HFFc6 (cell line): Measurements from ENCODE around the gene STRBP. TPM values are rescaled to one million over a fixed set of nuclear protein-coding genes. Genes with fewer than 3 reads are reported as not detected.

ENCODE experiments used
- DNase-seq: peaks from one replicate; pipeline ENCODE4 v3.0.0-alpha.2; 2018
- H3K27ac Mint-ChIP-seq: 2 replicates; pipeline ENCODE4 v1.8.0; 2020; ENCODE audit warnings: mild to moderate bottlenecking, mixed read lengths
- H3K27me3 Mint-ChIP-seq: 2 replicates; pipeline ENCODE4 v1.8.0; 2021; ENCODE audit warnings: mild to moderate bottlenecking, moderate library complexity, mixed read lengths; ENCODE audit not compliant: insufficient read depth
- H3K36me3 Mint-ChIP-seq: 2 replicates; pipeline ENCODE4 v1.8.0; 2021; ENCODE audit warnings: low read depth, mixed read lengths
- H3K4me1 Mint-ChIP-seq: 2 replicates; pipeline ENCODE4 v1.8.0; 2020; ENCODE audit warnings: low read depth, mixed read lengths
- H3K4me3 Mint-ChIP-seq: 2 replicates; pipeline ENCODE4 v1.8.0; 2020; ENCODE audit warnings: mild to moderate bottlenecking, moderate library complexity, mixed read lengths
- H3K9me3 Mint-ChIP-seq: 2 replicates; pipeline ENCODE4 v1.8.0; 2020; ENCODE audit warnings: mild to moderate bottlenecking, mixed read lengths
- CTCF ChIP-seq: fragments of 200-600 bp; sonication (generic); IDR thresholded peaks from 2 replicates; pipeline ENCODE4 v1.5.0; 2021; ENCODE audit warnings: antibody characterized with exemption, mild to moderate bottlenecking
- total RNA-seq, 6 experiments: library from RNA; stranded (reverse); fragmentation: NEBNext Ultra II Directional; extraction: Animal tissue kit (Norgen Biotek cat#: 25700); gene quantifications; 2 replicates in 1 of 6; 3 replicates in 5 of 6; pipeline ENCODE4 v1.2.3, GENCODE V29; 2021

The STRBP gene
- total RNA-seq, 6 experiments from 2014 or later = 1.4 to 2.5 (median 1.9) TPM

DNA sequence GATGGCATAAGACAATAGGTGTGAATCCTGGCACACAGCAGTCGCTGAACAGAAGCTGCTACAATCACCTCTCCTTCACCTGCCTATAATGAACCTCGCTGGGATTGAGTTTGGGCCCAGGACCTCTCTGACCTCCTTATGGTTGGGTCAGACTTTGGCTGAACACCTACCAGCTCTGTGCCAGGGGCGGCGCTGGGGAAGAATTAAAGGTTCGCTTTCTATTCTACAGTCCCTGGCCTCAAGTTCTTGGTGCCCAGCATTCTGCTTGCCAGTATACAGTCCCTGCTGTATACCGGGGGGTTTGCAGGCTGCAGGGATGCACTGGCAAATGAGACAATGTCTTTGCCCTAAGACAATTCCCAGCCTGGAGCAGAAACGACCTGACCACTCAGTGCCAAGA, 895 bp upstream of the STRBP start:
- TF ChIP-seq CTCF = no peak
- no peak for DNase-seq
- H3K4me3 Mint-ChIP-seq = peak overlapping the region; percentile 54
- H3K9me3 Mint-ChIP-seq = no peaks in the 10 kb centered on the region
- H3K36me3 Mint-ChIP-seq = no peaks in the 10 kb centered on the region
- peaks cover 18% of the 10 kb centered on the region for H3K27me3 Mint-ChIP-seq
- H3K4me1 Mint-ChIP-seq = no peaks in the 10 kb centered on the region
- H3K27ac Mint-ChIP-seq = no peak overlapping the region

DNA sequence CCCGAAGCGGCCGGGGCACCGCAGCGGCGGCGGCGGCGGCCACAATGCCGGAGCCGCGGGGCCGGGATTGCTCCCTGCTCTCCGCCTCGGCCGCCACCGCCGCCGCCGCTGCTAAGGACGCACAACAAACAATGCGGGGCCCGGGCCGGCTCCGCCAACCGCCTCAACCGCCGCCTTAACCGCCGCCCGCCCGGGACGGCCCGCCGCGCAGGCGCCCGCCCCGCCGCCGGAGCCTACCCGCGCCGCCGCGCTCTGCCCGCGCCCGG, 254 bp downstream of the STRBP start:
- DNase-seq = no peak
- Mint-ChIP-seq H3K36me3 (no peaks in the 10 kb centered on the region), H3K4me3 (no peak overlapping the region; the same call in 1 of the 2 replicates), H3K27me3 (peaks cover 23% of the 10 kb centered on the region), H3K4me1 (no peaks in the 10 kb centered on the region), H3K27ac (no peak overlapping the region), H3K9me3 (no peaks in the 10 kb centered on the region)
- TF ChIP-seq CTCF = no peak

DNA sequence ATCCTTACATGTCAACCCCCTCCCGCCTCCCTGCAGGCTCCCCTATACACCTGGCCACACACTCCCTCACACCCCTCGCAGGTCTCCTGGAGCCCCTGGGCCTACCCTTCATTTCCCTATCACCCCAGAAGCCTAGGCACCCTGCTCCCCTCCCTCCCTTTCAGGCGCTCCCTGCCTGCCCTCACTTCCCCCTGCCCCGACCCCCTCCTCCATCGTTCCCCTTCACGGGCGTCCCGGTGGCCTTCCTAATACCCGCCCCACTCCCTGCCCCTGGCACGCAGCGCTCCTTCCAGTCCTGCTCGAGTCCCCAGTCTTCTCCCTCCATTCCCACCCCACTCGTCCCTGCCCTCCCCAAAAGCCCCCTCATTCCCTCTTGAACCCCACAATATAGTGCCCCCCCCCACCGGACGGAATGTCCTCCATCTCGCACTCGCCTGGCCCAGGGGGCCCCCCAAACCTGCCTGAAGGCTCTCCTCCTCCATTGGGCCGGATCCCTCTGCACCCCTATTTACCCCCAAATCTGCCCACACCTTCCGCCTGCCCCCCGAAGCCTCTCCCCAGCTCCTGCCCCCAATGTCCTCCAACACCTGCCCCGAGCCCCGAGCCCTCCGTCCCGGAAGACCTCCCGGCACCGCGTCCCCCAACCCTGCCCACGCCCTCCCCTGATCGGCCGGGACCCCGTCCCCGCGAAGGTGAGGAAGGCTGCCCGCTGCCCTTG, 746 bp downstream of the STRBP start:
- Mint-ChIP-seq H3K27ac (no peak overlapping the region), H3K4me3 (peak overlapping the region; percentile 57), H3K27me3 (peaks cover 24% of the 10 kb centered on the region), H3K4me1 (no peaks in the 10 kb centered on the region), H3K9me3 (no peaks in the 10 kb centered on the region), H3K36me3 (no peaks in the 10 kb centered on the region)
- TF ChIP-seq CTCF = no peak
- DNase-seq = no peak

DNA sequence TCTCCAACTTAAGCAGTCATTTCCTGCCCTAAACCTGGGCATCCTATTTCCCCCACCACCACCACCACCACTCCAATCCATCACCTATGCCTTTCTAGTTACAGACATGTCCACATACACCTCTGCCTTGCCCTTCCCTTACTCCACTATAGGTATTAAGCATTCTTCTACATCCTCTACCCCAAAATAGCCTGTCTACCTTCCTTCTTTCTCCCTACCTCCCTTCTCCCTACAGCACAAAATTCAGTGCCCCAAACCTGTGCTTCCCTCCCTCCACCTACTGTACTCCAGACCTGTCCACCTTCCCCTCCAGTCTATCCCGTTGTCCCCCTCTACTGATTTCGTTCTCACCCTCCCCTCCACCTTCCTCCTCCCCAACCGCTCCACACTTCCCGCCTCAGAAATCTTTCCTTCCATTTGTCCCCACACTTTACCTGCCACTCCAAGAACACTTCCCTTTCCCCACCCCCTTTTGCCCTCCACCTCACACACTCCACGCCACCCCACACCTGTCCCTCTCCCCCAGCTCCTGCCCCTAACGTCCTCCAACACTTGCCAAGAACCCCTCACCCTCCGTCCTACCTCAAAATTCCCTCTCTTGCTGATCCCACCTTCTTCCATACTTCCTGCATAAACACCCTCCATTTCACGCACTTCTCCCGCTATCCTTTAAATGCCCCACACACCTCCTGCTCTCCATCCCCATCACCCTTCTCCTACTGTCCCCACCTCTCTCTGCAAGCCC, 1.6 kb downstream of the STRBP start:
- Mint-ChIP-seq H3K4me3 (peak overlapping the region; percentile 57; the same call in 1 of the 2 replicates), H3K36me3 (no peaks in the 10 kb centered on the region), H3K27ac (no peak overlapping the region), H3K4me1 (no peaks in the 10 kb centered on the region), H3K27me3 (peaks cover 22% of the 10 kb centered on the region), H3K9me3 (no peaks in the 10 kb centered on the region)
- no peak for DNase-seq
- TF ChIP-seq CTCF = no peak

GRCh38 chr9:123265833-123266232, 2.6 kb downstream of the STRBP start:
- no peak overlapping the region for H3K27ac Mint-ChIP-seq
- H3K27me3 Mint-ChIP-seq = peaks cover 24% of the 10 kb centered on the region
- TF ChIP-seq CTCF = no peak
- H3K4me3 Mint-ChIP-seq = no peak overlapping the region
- no peaks in the 10 kb centered on the region for H3K9me3 Mint-ChIP-seq
- no peaks in the 10 kb centered on the region for H3K4me1 Mint-ChIP-seq
- H3K36me3 Mint-ChIP-seq = no peaks in the 10 kb centered on the region
- DNase-seq = no peak
